Transverse colon (tissue), 3 donors: ENCODE measurements around the gene FBXL15.

Experiments used
- EP300 ChIP-seq: sonication (generic); formaldehyde crosslinking; IDR thresholded peaks from one replicate; pipeline ENCODE4 v1.6.1; 2017; ENCODE audit warnings: antibody characterized with exemption, low read depth
- POLR2A ChIP-seq: fragments of 450-650 bp; IDR thresholded peaks from one replicate; pipeline ENCODE4 v1.6.1; 2016; ENCODE audit warnings: antibody characterized with exemption, mild to moderate bottlenecking, moderate library complexity
- TF ChIP-seq, protein P1 (sequence below), 5 experiments: fragments of 200-600 bp in 3 of 5; fragments of 450-650 bp in 2 of 5; sonication (generic) in 3 of 5; IDR thresholded peaks; 1 replicate in 2 of 5; 2 replicates in 3 of 5; pipeline ENCODE4 v1.5.1; 2016 to 2017; ENCODE audit warnings: antibody characterized with exemption in 5 of 5, inconsistent platforms in 3 of 5, mild to moderate bottlenecking in 2 of 5, moderate library complexity in 1 of 5

DNA sequence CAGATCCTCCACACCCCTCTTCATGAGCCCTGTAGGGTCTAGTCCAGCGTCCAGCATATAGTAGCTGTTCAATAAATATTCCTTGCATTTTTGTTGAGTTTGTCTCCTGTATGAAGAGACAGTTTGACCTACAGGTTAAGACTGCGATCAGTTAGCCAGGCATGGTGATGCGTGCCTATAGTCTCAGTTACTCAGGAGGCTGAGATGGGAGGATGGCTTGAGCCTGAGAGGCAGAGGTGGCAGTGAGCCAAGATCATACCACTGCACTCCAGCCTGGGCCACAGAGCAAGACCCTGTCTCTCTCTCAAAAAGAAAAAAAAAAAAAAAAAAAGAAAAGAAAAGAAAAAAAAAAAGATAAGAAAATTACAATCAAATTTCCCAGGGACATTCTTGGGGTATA lies 16.9 kb downstream of the FBXL15 start:
- TF ChIP-seq, protein P1, sequence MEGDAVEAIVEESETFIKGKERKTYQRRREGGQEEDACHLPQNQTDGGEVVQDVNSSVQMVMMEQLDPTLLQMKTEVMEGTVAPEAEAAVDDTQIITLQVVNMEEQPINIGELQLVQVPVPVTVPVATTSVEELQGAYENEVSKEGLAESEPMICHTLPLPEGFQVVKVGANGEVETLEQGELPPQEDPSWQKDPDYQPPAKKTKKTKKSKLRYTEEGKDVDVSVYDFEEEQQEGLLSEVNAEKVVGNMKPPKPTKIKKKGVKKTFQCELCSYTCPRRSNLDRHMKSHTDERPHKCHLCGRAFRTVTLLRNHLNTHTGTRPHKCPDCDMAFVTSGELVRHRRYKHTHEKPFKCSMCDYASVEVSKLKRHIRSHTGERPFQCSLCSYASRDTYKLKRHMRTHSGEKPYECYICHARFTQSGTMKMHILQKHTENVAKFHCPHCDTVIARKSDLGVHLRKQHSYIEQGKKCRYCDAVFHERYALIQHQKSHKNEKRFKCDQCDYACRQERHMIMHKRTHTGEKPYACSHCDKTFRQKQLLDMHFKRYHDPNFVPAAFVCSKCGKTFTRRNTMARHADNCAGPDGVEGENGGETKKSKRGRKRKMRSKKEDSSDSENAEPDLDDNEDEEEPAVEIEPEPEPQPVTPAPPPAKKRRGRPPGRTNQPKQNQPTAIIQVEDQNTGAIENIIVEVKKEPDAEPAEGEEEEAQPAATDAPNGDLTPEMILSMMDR (IDR thresholded peaks at IDR 0.05): no peak
- TF ChIP-seq POLR2A: no peak
- TF ChIP-seq EP300: no peak
